MM.1S (cell line): ENCODE measurements around the gene SAE1.

Source experiments
- DNase-seq: peaks from one replicate; pipeline ENCODE4 v3.0.0-alpha.2; 2015
- H2AFZ ChIP-seq: fragments of 300-600 bp; sonication (generic); 2 replicates; pipeline ENCODE4 v1.6.0; 2016; ENCODE audit warnings: antibody characterized with exemption, low read length
- H3F3A ChIP-seq: fragments of 300-600 bp; sonication (generic); 2 replicates; pipeline ENCODE4 v1.6.1; 2016; ENCODE audit warnings: mild to moderate bottlenecking, antibody characterized with exemption, low read length, moderate library complexity, mixed read lengths; ENCODE audit not compliant: insufficient read depth
- H3K27ac ChIP-seq: fragments of 300-600 bp; sonication (generic); 2 replicates; pipeline ENCODE4 v1.5.1; 2016; ENCODE audit warnings: mild to moderate bottlenecking, low read length
- H3K27me3 ChIP-seq: fragments of 300-600 bp; sonication (generic); replicated peaks from 2 replicates; pipeline ENCODE4 v1.6.0; 2016; ENCODE audit warnings: low read length; ENCODE audit not compliant: insufficient read depth
- H3K36me3 ChIP-seq: fragments of 300-600 bp; sonication (generic); replicated peaks from 2 replicates; pipeline ENCODE4 v1.6.1; 2016; ENCODE audit warnings: mild to moderate bottlenecking, low read length, mixed read lengths; ENCODE audit not compliant: insufficient read depth
- H3K4me1 ChIP-seq: fragments of 300-600 bp; sonication (generic); 2 replicates; pipeline ENCODE4 v1.6.1; 2016; ENCODE audit warnings: low read length, mixed read lengths
- H3K4me2 ChIP-seq: fragments of 300-600 bp; sonication (generic); 2 replicates; pipeline ENCODE4 v1.6.0; 2016; ENCODE audit warnings: low read depth, low read length
- H3K4me3 ChIP-seq: fragments of 300-600 bp; sonication (generic); 2 replicates; pipeline ENCODE4 v1.5.1; 2016; ENCODE audit warnings: low read length, mixed read lengths
- H3K79me2 ChIP-seq: fragments of 300-600 bp; sonication (generic); 2 replicates; pipeline ENCODE4 v1.6.1; 2016; ENCODE audit warnings: mixed run types, low read length, mixed read lengths
- H3K9ac ChIP-seq: fragments of 300-600 bp; sonication (generic); 2 replicates; pipeline ENCODE4 v1.6.1; 2016; ENCODE audit warnings: low read length, mixed read lengths
- H3K9me2 ChIP-seq: fragments of 300-600 bp; sonication (generic); replicated peaks from 2 replicates; pipeline ENCODE4 v1.6.1; 2016; ENCODE audit warnings: mild to moderate bottlenecking, low read length, mixed read lengths; ENCODE audit not compliant: insufficient read depth
- H3K9me3 ChIP-seq: fragments of 300-600 bp; sonication (generic); replicated peaks from 2 replicates; pipeline ENCODE4 v1.6.1; 2016; ENCODE audit warnings: mild to moderate bottlenecking, low read length, mixed read lengths; ENCODE audit not compliant: insufficient read depth
- H4K20me1 ChIP-seq: fragments of 300-600 bp; sonication (generic); 2 replicates; pipeline ENCODE4 v1.6.1; 2016; ENCODE audit warnings: mild to moderate bottlenecking, low read length, moderate library complexity, mixed read lengths; ENCODE audit not compliant: insufficient read depth
- EZH2 ChIP-seq: fragments of 300-600 bp; sonication (generic); optimal IDR thresholded peaks from 2 replicates; pipeline ENCODE3; 2017; ENCODE audit warnings: low read depth, mild to moderate bottlenecking, antibody characterized with exemption, low read length, mixed read lengths
- EZH2phosphoT487 ChIP-seq: fragments of 300-600 bp; sonication (generic); IDR thresholded peaks from 2 replicates; pipeline ENCODE4 v1.6.1; 2018; ENCODE audit warnings: antibody characterized with exemption, low read length
- TF ChIP-seq, protein P1 (sequence below): fragments of 300-600 bp; sonication (generic); IDR thresholded peaks from 2 replicates; pipeline ENCODE4 v1.5.1; 2016; ENCODE audit warnings: antibody characterized with exemption, low read length, mixed read lengths

Gene SAE1

DNA sequence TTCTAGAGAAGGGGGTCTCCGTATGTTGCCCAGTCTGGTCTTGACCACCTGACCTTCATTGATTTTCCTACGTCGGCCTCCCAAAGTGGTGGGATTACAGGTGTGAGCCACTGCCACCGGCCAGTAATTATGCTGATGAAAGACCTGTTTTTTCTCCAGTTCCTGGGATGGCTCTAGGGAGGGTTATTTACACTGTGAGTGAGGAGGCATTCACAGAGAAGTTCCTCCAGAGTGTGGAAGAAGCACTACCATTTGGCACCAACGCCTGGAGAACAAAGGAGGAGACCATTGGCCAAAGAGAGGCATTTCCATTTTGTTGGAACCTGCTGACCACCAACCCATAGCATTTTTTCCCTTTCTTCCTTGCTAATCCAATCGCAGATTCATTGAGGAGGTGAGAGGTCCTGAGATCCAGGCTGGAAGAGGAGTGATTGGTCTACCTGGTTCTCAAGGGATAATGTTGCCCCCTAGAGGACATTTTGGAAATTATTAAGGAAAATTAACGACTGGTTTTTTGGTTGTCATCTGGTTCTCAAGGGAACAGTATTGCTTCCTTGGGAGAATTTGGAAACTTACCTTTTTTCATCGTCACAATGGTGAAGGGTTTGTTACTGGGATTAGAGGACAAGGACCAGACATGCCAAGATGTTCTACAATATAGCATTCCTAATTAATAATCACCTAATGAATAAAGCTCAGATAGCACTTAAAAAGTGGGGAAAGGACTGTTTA, 5.5 kb upstream of the SAE1 start:
- Histone ChIP-seq H3K9me2 (no peaks in the 10 kb centered on the region), H3K4me2 (no peak overlapping the region)

DNA sequence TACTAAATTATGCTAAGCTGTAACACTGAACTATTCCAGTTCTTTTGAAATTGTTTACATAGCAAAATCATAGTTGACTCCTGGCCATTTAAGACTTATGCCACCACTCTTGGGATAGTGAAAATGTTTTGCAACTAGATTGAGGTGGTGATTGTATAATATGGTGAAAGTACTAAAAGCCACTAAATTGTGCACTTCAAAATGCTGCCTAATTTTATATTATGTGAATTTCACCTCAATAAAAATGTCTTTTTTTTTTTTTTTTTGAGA, 5.0 kb upstream of the SAE1 start:
- no peaks in the 10 kb centered on the region for H4K20me1 ChIP-seq
- H3K9ac ChIP-seq: no peak overlapping the region
- no peak overlapping the region for H3K4me2 ChIP-seq
- H2AFZ ChIP-seq: no peak overlapping the region
- H3K9me3 ChIP-seq: no peaks in the 10 kb centered on the region
- H3K27me3 ChIP-seq: no peaks in the 10 kb centered on the region
- H3K27ac ChIP-seq: no peak overlapping the region
- H3K4me3 ChIP-seq: no peak overlapping the region
- no peaks in the 10 kb centered on the region for H3K79me2 ChIP-seq
- no peaks in the 10 kb centered on the region for H3K36me3 ChIP-seq
- 0 out of 2 replicates have a peak, but pooled peaks cover 2% of the 10 kb centered on the region for H3K4me1 ChIP-seq
- TF ChIP-seq, protein P1, sequence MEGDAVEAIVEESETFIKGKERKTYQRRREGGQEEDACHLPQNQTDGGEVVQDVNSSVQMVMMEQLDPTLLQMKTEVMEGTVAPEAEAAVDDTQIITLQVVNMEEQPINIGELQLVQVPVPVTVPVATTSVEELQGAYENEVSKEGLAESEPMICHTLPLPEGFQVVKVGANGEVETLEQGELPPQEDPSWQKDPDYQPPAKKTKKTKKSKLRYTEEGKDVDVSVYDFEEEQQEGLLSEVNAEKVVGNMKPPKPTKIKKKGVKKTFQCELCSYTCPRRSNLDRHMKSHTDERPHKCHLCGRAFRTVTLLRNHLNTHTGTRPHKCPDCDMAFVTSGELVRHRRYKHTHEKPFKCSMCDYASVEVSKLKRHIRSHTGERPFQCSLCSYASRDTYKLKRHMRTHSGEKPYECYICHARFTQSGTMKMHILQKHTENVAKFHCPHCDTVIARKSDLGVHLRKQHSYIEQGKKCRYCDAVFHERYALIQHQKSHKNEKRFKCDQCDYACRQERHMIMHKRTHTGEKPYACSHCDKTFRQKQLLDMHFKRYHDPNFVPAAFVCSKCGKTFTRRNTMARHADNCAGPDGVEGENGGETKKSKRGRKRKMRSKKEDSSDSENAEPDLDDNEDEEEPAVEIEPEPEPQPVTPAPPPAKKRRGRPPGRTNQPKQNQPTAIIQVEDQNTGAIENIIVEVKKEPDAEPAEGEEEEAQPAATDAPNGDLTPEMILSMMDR: no peak
- TF ChIP-seq EZH2 (no peak), EZH2phosphoT487 (no peak)
- no peaks in the 10 kb centered on the region for H3K9me2 ChIP-seq
- no peak for DNase-seq
- no peaks in the 10 kb centered on the region for H3F3A ChIP-seq

More for the DNA sequence above, 5.5 kb upstream of the SAE1 start:
- Histone ChIP-seq H3K27ac (no peak overlapping the region), H3K4me3 (no peak overlapping the region), H4K20me1 (no peaks in the 10 kb centered on the region), H2AFZ (no peak overlapping the region), H3K4me1 (no peaks in the 10 kb centered on the region), H3K9me3 (no peaks in the 10 kb centered on the region), H3K27me3 (no peaks in the 10 kb centered on the region), H3K9ac (no peak overlapping the region), H3K36me3 (no peaks in the 10 kb centered on the region), H3K79me2 (no peaks in the 10 kb centered on the region), H3F3A (no peaks in the 10 kb centered on the region)
- peak; percentile 55 for DNase-seq
- no peak for TF ChIP-seq EZH2
- no peak for TF ChIP-seq EZH2phosphoT487
- TF ChIP-seq, protein P1: peak; percentile 69

DNA sequence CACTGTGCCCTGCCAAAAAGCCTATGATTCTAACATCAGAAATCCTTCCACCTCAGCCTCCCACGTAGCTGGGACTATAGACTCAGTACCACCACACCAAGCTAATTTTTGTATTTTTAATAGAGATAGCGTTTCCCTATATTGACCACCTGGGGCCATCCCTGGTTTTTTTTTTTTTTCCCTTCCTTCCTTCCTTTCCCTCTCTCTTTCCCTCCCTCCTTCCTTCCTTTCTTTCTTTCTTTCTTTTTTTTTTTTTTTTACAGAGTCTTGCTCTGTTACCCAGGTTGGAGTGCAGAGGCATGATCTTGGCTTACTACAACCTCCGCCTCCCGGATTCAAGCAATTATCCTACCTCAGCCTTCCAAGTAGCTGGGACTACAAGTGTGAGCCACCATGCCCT, 1.1 kb upstream of the SAE1 start:
- Histone ChIP-seq H3K27me3 (no peaks in the 10 kb centered on the region), H3F3A (no peaks in the 10 kb centered on the region), H3K36me3 (no peaks in the 10 kb centered on the region), H3K4me3 (no peak overlapping the region), H3K4me1 (peaks cover 10% of the 10 kb centered on the region; the same call in 1 of the 2 replicates), H4K20me1 (peaks cover 8% of the 10 kb centered on the region), H3K9me2 (no peaks in the 10 kb centered on the region), H2AFZ (no peak overlapping the region), H3K27ac (no peak overlapping the region), H3K79me2 (peaks cover 39% of the 10 kb centered on the region), H3K9me3 (no peaks in the 10 kb centered on the region), H3K4me2 (no peak overlapping the region), H3K9ac (no peak overlapping the region)
- DNase-seq: no peak
- TF ChIP-seq EZH2phosphoT487: no peak
- no peak for TF ChIP-seq EZH2
- TF ChIP-seq, protein P1: no peak
